ENCODE data around the gene ASB2.

DNA sequence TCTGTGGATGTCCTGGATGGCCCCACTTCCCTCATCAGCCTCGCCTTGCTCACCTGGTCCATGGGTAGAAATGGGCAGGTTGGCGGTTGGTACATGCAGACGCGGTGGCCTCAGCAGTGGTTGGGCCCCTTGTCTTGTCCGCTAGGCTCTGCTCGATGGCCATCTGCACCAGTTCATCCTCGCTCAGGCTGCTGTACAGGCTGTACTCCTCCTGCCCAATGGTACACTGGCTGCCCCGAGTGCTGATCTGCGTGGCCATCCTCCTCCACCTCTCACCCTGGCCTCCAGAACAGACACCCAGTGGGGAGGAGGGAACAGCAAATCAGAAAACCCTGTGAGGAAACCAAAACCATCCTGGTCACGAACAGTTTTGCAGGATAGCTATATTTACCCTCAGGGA lies 12.1 kb downstream of the ASB2 start:
- TF ChIP-seq, protein P1, sequence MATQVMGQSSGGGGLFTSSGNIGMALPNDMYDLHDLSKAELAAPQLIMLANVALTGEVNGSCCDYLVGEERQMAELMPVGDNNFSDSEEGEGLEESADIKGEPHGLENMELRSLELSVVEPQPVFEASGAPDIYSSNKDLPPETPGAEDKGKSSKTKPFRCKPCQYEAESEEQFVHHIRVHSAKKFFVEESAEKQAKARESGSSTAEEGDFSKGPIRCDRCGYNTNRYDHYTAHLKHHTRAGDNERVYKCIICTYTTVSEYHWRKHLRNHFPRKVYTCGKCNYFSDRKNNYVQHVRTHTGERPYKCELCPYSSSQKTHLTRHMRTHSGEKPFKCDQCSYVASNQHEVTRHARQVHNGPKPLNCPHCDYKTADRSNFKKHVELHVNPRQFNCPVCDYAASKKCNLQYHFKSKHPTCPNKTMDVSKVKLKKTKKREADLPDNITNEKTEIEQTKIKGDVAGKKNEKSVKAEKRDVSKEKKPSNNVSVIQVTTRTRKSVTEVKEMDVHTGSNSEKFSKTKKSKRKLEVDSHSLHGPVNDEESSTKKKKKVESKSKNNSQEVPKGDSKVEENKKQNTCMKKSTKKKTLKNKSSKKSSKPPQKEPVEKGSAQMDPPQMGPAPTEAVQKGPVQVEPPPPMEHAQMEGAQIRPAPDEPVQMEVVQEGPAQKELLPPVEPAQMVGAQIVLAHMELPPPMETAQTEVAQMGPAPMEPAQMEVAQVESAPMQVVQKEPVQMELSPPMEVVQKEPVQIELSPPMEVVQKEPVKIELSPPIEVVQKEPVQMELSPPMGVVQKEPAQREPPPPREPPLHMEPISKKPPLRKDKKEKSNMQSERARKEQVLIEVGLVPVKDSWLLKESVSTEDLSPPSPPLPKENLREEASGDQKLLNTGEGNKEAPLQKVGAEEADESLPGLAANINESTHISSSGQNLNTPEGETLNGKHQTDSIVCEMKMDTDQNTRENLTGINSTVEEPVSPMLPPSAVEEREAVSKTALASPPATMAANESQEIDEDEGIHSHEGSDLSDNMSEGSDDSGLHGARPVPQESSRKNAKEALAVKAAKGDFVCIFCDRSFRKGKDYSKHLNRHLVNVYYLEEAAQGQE (IDR thresholded peaks at IDR 0.05; ENCODE audit: insufficient read depth in 1 of 2, low read depth in 2 of 2, low read length in 2 of 2) = no peak
- TF ChIP-seq FOXP2 (optimal IDR thresholded peaks at IDR 0.05; ENCODE audit: borderline replicate concordance, extremely low read depth, extremely low read length, insufficient read depth) (no peak), POLR2AphosphoS5 (IDR thresholded peaks at IDR 0.05; ENCODE audit: low read depth, low read length) (no peak), SIN3A (IDR thresholded peaks at IDR 0.05; ENCODE audit: borderline replicate concordance, insufficient read depth, low read length) (no peak), TAF1 (IDR thresholded peaks at IDR 0.05; ENCODE audit: borderline replicate concordance, insufficient read depth, low read length) (no peak)

Measured in PFSK-1 (cell line).